A549 (cell line): Measurements from ENCODE around the gene CNDP1.
"Not testable (repeated sequence)": the region's sequence is repeated elsewhere in the genome, so short reads cannot be mapped to it uniquely, and the experiment has no call there.

Source experiments
- CBX2 ChIP-seq: fragments of 200-600 bp; sonication (generic); IDR thresholded peaks from 2 replicates; pipeline ENCODE4 v1.6.1; 2016; ENCODE audit warnings: low read depth, mild to moderate bottlenecking, borderline replicate concordance
- ELK1 ChIP-seq: fragments of 150-350 bp; IDR thresholded peaks from 2 replicates; pipeline ENCODE4 v1.6.1; 2014; ENCODE audit warnings: low read depth, mild to moderate bottlenecking, low read length
- EP300 ChIP-seq, 2 experiments: fragments of >200 bp; sonication (Bioruptor Twin); formaldehyde crosslinking; IDR thresholded peaks; 2 replicates in 1 of 2; 3 replicates in 1 of 2; pipeline ENCODE4 v1.6.1; 2016 to 2017
- JUNB ChIP-seq: fragments of >200 bp; sonication (Bioruptor Twin); formaldehyde crosslinking; IDR thresholded peaks from 2 replicates; pipeline ENCODE4 v1.6.1; 2016
- KDM1A ChIP-seq: fragments of 200-600 bp; sonication (generic); IDR thresholded peaks from 2 replicates; pipeline ENCODE4 v1.6.1; 2016; ENCODE audit warnings: low read depth, mild to moderate bottlenecking
- POLR2A ChIP-seq: IDR thresholded peaks from 2 replicates; pipeline ENCODE4 v1.6.1; 2012; ENCODE audit warnings: mild to moderate bottlenecking, low read length
- RARB ChIP-seq: fragments of 250-450 bp; sonication (Bioruptor Pico); IDR thresholded peaks from 2 replicates; pipeline ENCODE4 v1.8.0; 2021; ENCODE audit warnings: mild to moderate bottlenecking, moderate library complexity
- RFX5 ChIP-seq: fragments of 450-650 bp; IDR thresholded peaks from 2 replicates; pipeline ENCODE4 v1.7.1; 2014; ENCODE audit warnings: antibody characterized with exemption, mild to moderate bottlenecking, moderate library complexity
- RNF2 ChIP-seq: fragments of 200-600 bp; sonication (generic); IDR thresholded peaks from 2 replicates; pipeline ENCODE4 v1.6.1; 2016; ENCODE audit warnings: low read depth, mild to moderate bottlenecking, antibody characterized with exemption, moderate library complexity, borderline replicate concordance
- TP53 ChIP-seq: fragments of 250-450 bp; sonication (Bioruptor Pico); IDR thresholded peaks from 2 replicates; pipeline ENCODE4 v1.5.0; 2021; ENCODE audit warnings: mild to moderate bottlenecking, moderate library complexity
- ZC3H11A ChIP-seq: fragments of 450-650 bp; IDR thresholded peaks from 2 replicates; pipeline ENCODE4 v1.6.1; 2014; ENCODE audit warnings: antibody characterized with exemption, mild to moderate bottlenecking
- TF ChIP-seq, protein P1 (sequence below): fragments of >200 bp; sonication (Bioruptor Twin); formaldehyde crosslinking; IDR thresholded peaks from 3 replicates; pipeline ENCODE4 v1.5.1; 2016

- TF ChIP-seq, protein P1, sequence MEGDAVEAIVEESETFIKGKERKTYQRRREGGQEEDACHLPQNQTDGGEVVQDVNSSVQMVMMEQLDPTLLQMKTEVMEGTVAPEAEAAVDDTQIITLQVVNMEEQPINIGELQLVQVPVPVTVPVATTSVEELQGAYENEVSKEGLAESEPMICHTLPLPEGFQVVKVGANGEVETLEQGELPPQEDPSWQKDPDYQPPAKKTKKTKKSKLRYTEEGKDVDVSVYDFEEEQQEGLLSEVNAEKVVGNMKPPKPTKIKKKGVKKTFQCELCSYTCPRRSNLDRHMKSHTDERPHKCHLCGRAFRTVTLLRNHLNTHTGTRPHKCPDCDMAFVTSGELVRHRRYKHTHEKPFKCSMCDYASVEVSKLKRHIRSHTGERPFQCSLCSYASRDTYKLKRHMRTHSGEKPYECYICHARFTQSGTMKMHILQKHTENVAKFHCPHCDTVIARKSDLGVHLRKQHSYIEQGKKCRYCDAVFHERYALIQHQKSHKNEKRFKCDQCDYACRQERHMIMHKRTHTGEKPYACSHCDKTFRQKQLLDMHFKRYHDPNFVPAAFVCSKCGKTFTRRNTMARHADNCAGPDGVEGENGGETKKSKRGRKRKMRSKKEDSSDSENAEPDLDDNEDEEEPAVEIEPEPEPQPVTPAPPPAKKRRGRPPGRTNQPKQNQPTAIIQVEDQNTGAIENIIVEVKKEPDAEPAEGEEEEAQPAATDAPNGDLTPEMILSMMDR, result not testable (repeated sequence)
- not testable (repeated sequence) for TF ChIP-seq RARB; CBX2; TP53 (CRISPR knock-in tag); EP300 (IDR thresholded peaks at IDR 0.05); POLR2A; ELK1; KDM1A; RFX5; ZC3H11A; JUNB; RNF2
Measured at GRCh38 chr18:74524915-74525314, 9.4 kb upstream of the CNDP1 start.
